ENCODE measurements around the gene SCP2D1.

Gene SCP2D1

DNA sequence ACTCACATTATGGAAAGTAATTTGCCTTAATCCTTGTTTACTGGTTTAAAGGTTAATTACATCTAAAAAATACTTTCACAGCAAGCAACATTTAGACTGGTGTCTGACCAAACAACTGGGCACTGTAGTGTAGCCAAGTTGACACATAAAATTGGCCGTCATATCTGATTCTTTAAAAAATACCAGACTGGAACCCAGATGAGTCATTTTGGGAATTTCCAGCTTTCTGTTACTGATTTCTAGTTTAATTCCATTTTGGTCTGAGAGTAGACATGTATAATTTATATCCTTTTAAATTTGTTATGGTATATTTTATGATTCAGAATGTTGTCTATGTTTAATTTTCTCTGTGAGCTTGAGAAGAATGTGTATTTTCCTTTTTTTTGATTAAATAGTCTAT lies 44.1 kb downstream of the SCP2D1 start:
- Histone ChIP-seq H3K9me3 (no peaks in the 10 kb centered on the region), H3K27me3 (ENCODE audit: low read depth) (no peaks in the 10 kb centered on the region), H3K4me3 (no peak overlapping the region), H3K4me1 (no peaks in the 10 kb centered on the region), H3K36me3 (replicated peaks) (no peaks in the 10 kb centered on the region)
- DNase-seq (ENCODE audit: low spot score in 2 of 2): no peak
- in situ Hi-C loops (cut with MboI; ENCODE audit: low sequenced_read_pairs): no loop called here

DNA sequence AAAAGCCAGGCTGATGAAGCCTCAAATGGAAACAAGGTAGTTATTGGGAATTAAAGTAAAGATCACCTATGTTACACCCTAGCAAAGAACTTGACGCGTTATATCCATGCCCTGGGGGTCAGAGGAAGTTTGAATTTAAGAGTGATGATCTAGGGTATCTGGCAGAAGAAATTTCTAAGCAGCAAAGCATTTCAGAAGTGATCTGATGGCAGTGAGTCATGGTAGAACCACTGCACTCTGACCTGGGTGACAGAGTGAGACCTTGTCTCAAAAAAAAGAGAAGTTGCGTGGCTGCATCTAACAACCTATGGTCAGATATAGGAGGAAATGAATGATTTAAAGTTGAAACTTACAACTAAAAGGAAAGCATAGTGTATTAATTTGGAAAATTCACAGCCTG lies 45.2 kb downstream of the SCP2D1 start:
- H3K9me3 ChIP-seq: no peaks in the 10 kb centered on the region
- H3K4me3 ChIP-seq: no peak overlapping the region
- no peaks in the 10 kb centered on the region for H3K4me1 ChIP-seq
- no peaks in the 10 kb centered on the region for H3K27me3 ChIP-seq (ENCODE audit: low read depth)
- in situ Hi-C loops (cut with MboI; ENCODE audit: low sequenced_read_pairs): no loop called here
- no peak for DNase-seq (ENCODE audit: low spot score in 2 of 2)
- no peaks in the 10 kb centered on the region for H3K36me3 ChIP-seq (replicated peaks)
